SU-DHL-6 (cell line): Measurements from ENCODE around the gene SLC19A1.

Experiments
- CTCF ChIP-seq: fragments of 200-600 bp; sonication (generic); IDR thresholded peaks from one replicate; pipeline ENCODE4 v1.5.1; 2017; ENCODE audit warnings: antibody characterized with exemption, mild to moderate bottlenecking, low read length, moderate library complexity; ENCODE audit not compliant: insufficient read depth, poor library complexity, severe bottlenecking
- EZH2phosphoT487 ChIP-seq: fragments of 200-600 bp; sonication (generic), shearing (Covaris generic); conservative IDR thresholded peaks from 2 replicates; pipeline ENCODE4 v1.6.1; 2018; ENCODE audit warnings: mild to moderate bottlenecking, antibody characterized with exemption, low read length, moderate library complexity, mixed read lengths

- TF ChIP-seq CTCF = no peak
- no peak for TF ChIP-seq EZH2phosphoT487
These were observed 44.1 kb upstream of the SLC19A1 start for GRCh38 chr21:45586289-45586858.
